H1 (cell line): ENCODE measurements around the gene MTMR1.

Source experiments
- ATF2 ChIP-seq: IDR thresholded peaks from 2 replicates; pipeline ENCODE4 v1.6.1; 2012; ENCODE audit warnings: low read length, inconsistent platforms
- POLR2A ChIP-seq, 2 experiments: IDR thresholded peaks; 1 replicate in 1 of 2; 2 replicates in 1 of 2; pipeline ENCODE4 v1.6.1; 2011; ENCODE audit warnings: low read depth in 2 of 2, low read length in 2 of 2, mild to moderate bottlenecking in 2 of 2; ENCODE audit errors: control extremely low read depth in 1 of 2
- TF ChIP-seq, protein P1 (sequence below), 3 experiments: IDR thresholded peaks; 1 replicate in 2 of 3; 2 replicates in 1 of 3; pipeline versions ENCODE4 v1.5.1 to v1.6.1; 2011; ENCODE audit warnings: low read length in 3 of 3, mild to moderate bottlenecking in 3 of 3, inconsistent platforms in 2 of 3, low read depth in 1 of 3, moderate library complexity in 1 of 3; ENCODE audit not compliant: insufficient read depth in 1 of 3; ENCODE audit errors: control extremely low read depth in 1 of 3
- TF ChIP-seq, protein P2 (sequence below): IDR thresholded peaks from 2 replicates; pipeline ENCODE4 v1.6.1; 2012; ENCODE audit warnings: inconsistent platforms
- TF ChIP-seq, protein P3 (sequence below): IDR thresholded peaks from 2 replicates; pipeline ENCODE4 v1.6.1; 2011; ENCODE audit warnings: low read depth, mild to moderate bottlenecking, low read length; ENCODE audit not compliant: insufficient read depth

DNA sequence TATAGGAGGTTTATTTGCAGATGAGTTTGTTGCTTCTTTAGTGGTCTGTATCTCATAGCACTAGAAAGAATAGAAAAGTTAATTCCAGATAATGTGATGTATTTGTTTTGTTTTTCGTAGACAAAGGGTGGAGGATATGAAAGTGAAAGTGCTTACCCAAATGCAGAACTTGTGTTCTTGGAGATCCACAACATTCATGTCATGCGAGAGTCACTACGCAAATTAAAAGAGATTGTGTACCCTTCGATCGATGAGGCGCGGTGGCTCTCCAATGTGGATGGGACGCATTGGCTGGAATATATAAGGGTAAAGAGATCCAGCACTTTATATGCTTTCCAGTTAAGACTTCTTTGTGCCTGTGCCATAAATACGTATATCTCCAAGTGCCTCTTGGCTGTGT is 43.3 kb downstream of the MTMR1 start:
- TF ChIP-seq, protein P1, sequence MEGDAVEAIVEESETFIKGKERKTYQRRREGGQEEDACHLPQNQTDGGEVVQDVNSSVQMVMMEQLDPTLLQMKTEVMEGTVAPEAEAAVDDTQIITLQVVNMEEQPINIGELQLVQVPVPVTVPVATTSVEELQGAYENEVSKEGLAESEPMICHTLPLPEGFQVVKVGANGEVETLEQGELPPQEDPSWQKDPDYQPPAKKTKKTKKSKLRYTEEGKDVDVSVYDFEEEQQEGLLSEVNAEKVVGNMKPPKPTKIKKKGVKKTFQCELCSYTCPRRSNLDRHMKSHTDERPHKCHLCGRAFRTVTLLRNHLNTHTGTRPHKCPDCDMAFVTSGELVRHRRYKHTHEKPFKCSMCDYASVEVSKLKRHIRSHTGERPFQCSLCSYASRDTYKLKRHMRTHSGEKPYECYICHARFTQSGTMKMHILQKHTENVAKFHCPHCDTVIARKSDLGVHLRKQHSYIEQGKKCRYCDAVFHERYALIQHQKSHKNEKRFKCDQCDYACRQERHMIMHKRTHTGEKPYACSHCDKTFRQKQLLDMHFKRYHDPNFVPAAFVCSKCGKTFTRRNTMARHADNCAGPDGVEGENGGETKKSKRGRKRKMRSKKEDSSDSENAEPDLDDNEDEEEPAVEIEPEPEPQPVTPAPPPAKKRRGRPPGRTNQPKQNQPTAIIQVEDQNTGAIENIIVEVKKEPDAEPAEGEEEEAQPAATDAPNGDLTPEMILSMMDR (IDR thresholded peaks at IDR 0.05; ENCODE audit: control extremely low read depth in 1 of 3, insufficient read depth in 1 of 3, low read depth in 1 of 3, low read length in 3 of 3), result no peak
- TF ChIP-seq ATF2 (no peak), POLR2A (IDR thresholded peaks at IDR 0.05; ENCODE audit: control extremely low read depth in 1 of 2, low read depth in 2 of 2, low read length in 2 of 2) (no peak)
- TF ChIP-seq, protein P2, sequence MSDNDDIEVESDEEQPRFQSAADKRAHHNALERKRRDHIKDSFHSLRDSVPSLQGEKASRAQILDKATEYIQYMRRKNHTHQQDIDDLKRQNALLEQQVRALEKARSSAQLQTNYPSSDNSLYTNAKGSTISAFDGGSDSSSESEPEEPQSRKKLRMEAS, result no peak
- TF ChIP-seq, protein P3, sequence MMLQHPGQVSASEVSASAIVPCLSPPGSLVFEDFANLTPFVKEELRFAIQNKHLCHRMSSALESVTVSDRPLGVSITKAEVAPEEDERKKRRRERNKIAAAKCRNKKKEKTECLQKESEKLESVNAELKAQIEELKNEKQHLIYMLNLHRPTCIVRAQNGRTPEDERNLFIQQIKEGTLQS, result no peak
